ENCODE results near the gene RBM42. TPM values are rescaled to one million over a fixed set of nuclear protein-coding genes. Genes with fewer than 3 reads are reported as not detected.

The RBM42 gene
- total RNA-seq, 1 experiment from 2014 or later, result 110 TPM

- H3K36me3 ChIP-seq (ENCODE audit: low read depth), result 0 out of 2 replicates have a peak, but pooled peaks cover 4% of the 10 kb centered on the region
- no peaks in the 10 kb centered on the region for H3K9me2 ChIP-seq (ENCODE audit: insufficient read depth)
- peak overlapping the region; percentile 93 for H3K4me3 ChIP-seq
- TSS peak; percentile 98 for BruUV-seq (replicated peaks)
- no peak for DNase-seq
- peaks cover 5% of the 10 kb centered on the region; the same call in 1 of the 2 replicates for H3K4me1 ChIP-seq (replicated peaks; ENCODE audit: insufficient read depth)
- intact Hi-C loops (cut with micrococcal nuclease; ENCODE audit: unreplicated experiment), result loop anchor here (1.0 kb wide), 2 partner anchors 16 to 118 kb away; partner anchors contain the start of gene HAUS5
- peak overlapping the region; percentile 93 for H3K4me2 ChIP-seq
- H3K79me2 ChIP-seq (ENCODE audit: low read depth), result peaks cover 12% of the 10 kb centered on the region
- H3F3A ChIP-seq (ENCODE audit: insufficient read depth, low read depth), result peaks cover 18% of the 10 kb centered on the region
- H2AFZ ChIP-seq, result peak overlapping the region; percentile 84
- POLR2A ChIA-PET (ENCODE audit: unreplicated experiment), result interaction anchor here (0.6 kb wide), 1 partner anchor 191 kb away, joined by 4 read pairs; no protein-coding TSS in a partner anchor
- H3K27me3 ChIP-seq (ENCODE audit: insufficient read depth, low read depth), result no peaks in the 10 kb centered on the region
- H3K27ac ChIP-seq, result peak overlapping the region; percentile 66
- TF ChIP-seq, protein P1, sequence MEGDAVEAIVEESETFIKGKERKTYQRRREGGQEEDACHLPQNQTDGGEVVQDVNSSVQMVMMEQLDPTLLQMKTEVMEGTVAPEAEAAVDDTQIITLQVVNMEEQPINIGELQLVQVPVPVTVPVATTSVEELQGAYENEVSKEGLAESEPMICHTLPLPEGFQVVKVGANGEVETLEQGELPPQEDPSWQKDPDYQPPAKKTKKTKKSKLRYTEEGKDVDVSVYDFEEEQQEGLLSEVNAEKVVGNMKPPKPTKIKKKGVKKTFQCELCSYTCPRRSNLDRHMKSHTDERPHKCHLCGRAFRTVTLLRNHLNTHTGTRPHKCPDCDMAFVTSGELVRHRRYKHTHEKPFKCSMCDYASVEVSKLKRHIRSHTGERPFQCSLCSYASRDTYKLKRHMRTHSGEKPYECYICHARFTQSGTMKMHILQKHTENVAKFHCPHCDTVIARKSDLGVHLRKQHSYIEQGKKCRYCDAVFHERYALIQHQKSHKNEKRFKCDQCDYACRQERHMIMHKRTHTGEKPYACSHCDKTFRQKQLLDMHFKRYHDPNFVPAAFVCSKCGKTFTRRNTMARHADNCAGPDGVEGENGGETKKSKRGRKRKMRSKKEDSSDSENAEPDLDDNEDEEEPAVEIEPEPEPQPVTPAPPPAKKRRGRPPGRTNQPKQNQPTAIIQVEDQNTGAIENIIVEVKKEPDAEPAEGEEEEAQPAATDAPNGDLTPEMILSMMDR (conservative IDR thresholded peaks at IDR 0.05), result no peak
- TF ChIP-seq EZH2 (IDR thresholded peaks at IDR 0.05; ENCODE audit: low read depth), result no peak
- H3K9me3 ChIP-seq (ENCODE audit: insufficient read depth, low read depth), result no peaks in the 10 kb centered on the region
- CTCF ChIA-PET, result no interaction called here
- no peaks in the 10 kb centered on the region for H4K20me1 ChIP-seq (ENCODE audit: insufficient read depth)
Measured at GRCh38 chr19:35628264-35628564, 622 bp upstream of the RBM42 start.

- ChIA-PET POLR2A (ENCODE audit: unreplicated experiment) (no interaction called here), CTCF (no interaction called here)
- H3K9me3 ChIP-seq (ENCODE audit: insufficient read depth, low read depth), result no peaks in the 10 kb centered on the region
- intact Hi-C loops (cut with micrococcal nuclease; ENCODE audit: unreplicated experiment), result no loop called here
- TF ChIP-seq EZH2 (IDR thresholded peaks at IDR 0.05; ENCODE audit: low read depth), result no peak
- TF ChIP-seq, protein P1 (conservative IDR thresholded peaks at IDR 0.05), result no peak
- no peaks in the 10 kb centered on the region for H3K9me2 ChIP-seq (ENCODE audit: insufficient read depth)
- peaks cover 4% of the 10 kb centered on the region; the same call in 1 of the 2 replicates for H3K36me3 ChIP-seq (ENCODE audit: low read depth)
- BruUV-seq (replicated peaks), result TSS peak; percentile 58
- peaks cover 5% of the 10 kb centered on the region; the same call in 1 of the 2 replicates for H3K4me1 ChIP-seq (replicated peaks; ENCODE audit: insufficient read depth)
- peak overlapping the region; percentile 93 for H3K4me3 ChIP-seq
- H3K27ac ChIP-seq, result peak overlapping the region; percentile 65
- H3K27me3 ChIP-seq (ENCODE audit: insufficient read depth, low read depth), result no peaks in the 10 kb centered on the region
- H3F3A ChIP-seq (ENCODE audit: insufficient read depth, low read depth), result peaks cover 18% of the 10 kb centered on the region
- peaks cover 12% of the 10 kb centered on the region for H3K79me2 ChIP-seq (ENCODE audit: low read depth)
- H2AFZ ChIP-seq, result peak overlapping the region; percentile 98
- no peak for DNase-seq
- no peaks in the 10 kb centered on the region for H4K20me1 ChIP-seq (ENCODE audit: insufficient read depth)
- peak overlapping the region; percentile 93 for H3K4me2 ChIP-seq
Measured at GRCh38 chr19:35629332-35629633, 447 bp downstream of the RBM42 start.

DNA sequence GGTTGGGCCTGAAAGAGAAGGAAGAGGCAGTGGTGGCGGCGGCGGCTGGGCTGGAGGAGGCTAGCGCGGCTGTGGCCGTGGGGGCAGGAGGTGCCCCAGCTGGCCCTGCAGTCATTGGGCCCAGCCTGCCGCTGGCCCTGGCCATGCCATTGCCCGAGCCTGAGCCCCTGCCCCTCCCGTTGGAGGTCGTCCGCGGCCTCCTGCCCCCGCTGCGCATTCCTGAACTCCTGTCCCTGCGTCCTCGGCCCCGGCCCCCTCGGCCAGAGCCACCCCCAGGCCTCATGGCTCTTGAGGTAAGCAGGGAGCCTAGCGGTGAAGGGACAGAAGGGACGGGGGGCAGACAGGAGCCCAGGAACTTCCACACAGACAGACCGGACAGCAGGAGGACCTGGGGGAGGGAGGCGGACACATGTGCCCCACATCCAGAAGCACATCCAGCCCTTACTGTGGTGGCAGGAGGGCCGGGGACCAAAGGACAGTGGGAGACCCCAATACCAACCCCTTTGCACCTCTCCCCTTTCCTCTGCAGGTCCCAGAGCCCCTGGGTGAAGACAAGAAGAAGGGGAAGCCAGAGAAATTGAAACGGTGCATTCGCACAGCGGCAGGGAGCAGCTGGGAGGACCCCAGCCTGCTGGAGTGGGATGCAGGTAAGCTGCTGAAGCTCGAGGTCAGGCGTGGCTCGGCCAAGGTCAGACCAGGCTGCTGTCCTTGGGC, 5.0 kb downstream of the RBM42 start:
- TF ChIP-seq, protein P1 (conservative IDR thresholded peaks at IDR 0.05), result no peak
- TF ChIP-seq EZH2 (IDR thresholded peaks at IDR 0.05; ENCODE audit: low read depth), result no peak
- peaks cover 4% of the 10 kb centered on the region; the same call in 1 of the 2 replicates for H3K36me3 ChIP-seq (ENCODE audit: low read depth)
- H3K9me3 ChIP-seq (ENCODE audit: insufficient read depth, low read depth), result no peaks in the 10 kb centered on the region
- no peaks in the 10 kb centered on the region for H3K27me3 ChIP-seq (ENCODE audit: insufficient read depth, low read depth)
- CTCF ChIA-PET, result no interaction called here
- H4K20me1 ChIP-seq (ENCODE audit: insufficient read depth), result no peaks in the 10 kb centered on the region
- H3K27ac ChIP-seq, result no peak overlapping the region
- DNase-seq, result no peak
- intact Hi-C loops (cut with micrococcal nuclease; ENCODE audit: unreplicated experiment), result no loop called here
- H3F3A ChIP-seq (ENCODE audit: insufficient read depth, low read depth), result 0 out of 2 replicates have a peak, but pooled peaks cover 7% of the 10 kb centered on the region
- POLR2A ChIA-PET (ENCODE audit: unreplicated experiment), result no interaction called here
- no peak overlapping the region for H3K4me2 ChIP-seq
- no peak overlapping the region for H2AFZ ChIP-seq
- H3K9me2 ChIP-seq (ENCODE audit: insufficient read depth), result no peaks in the 10 kb centered on the region
- no peak overlapping the region for H3K4me3 ChIP-seq
- no TSS peak for BruUV-seq (replicated peaks)
- H3K4me1 ChIP-seq (replicated peaks; ENCODE audit: insufficient read depth), result peaks cover 5% of the 10 kb centered on the region; the same call in 1 of the 2 replicates
- H3K79me2 ChIP-seq (ENCODE audit: low read depth), result peaks cover 12% of the 10 kb centered on the region
